ENCODE results near the gene PRRC2A. TPM values are rescaled to one million over a fixed set of nuclear protein-coding genes. Genes with fewer than 3 reads are reported as not detected.

The PRRC2A gene
- total and polyA plus RNA-seq, 4 experiments from 2014 or later = 0.09 to 218 (median 113) TPM

DNA sequence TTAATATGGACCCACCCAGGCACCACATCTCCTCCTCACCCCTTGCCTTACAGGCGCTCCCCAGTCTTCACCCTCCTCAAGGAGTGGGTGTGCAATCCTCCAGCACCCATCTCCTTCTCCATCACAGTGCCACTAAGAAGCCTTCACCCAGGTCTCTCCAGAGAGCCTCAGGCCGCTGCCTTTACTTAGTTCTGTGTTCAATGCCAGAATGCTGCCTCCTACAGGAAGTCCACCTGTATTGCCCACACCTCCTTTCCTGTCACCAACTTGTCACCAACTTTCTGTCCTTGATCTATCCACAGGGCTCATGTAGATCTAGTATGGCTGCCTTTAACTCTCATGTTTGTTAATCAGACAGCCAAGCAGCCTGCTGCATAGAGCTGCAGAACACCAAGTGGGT, 35.0 kb upstream of the PRRC2A start:
- ChIA-PET POLR2A (ENCODE audit: partially characterized antibody) (interaction anchor here (0.8 to 52.5 kb wide), 6 partner anchors 3 to 1259 kb away, joined by 3 to 3597 read pairs (median 24); partner anchors contain the start of genes ATP6V1G2, BAG6, DDX39B and HSPA1A), CTCF (ENCODE audit: partially characterized antibody) (interaction anchor here (0.6 to 19.9 kb wide), 6 partner anchors 5 to 505 kb away, joined by 3 to 962 read pairs (median 324); partner anchors contain the start of genes ATP6V1G2, DDX39B, LST1 and LTB)
- peak overlapping the region; percentile 92 to 98 (median 96) for H3K27ac Mint-ChIP-seq
- intact Hi-C loops (cut with micrococcal nuclease) = no loop called here
- Histone ChIP-seq H3K9me3 (ENCODE audit: control insufficient read depth in 1 of 2, low read length in 2 of 2) (no peaks in the 10 kb centered on the region), H3K4me1 (ENCODE audit: insufficient read depth, low read length) (peaks cover 74% of the 10 kb centered on the region), H3K36me3 (ENCODE audit: insufficient read depth, low read length) (no peaks in the 10 kb centered on the region), H3K27ac (ENCODE audit: low read depth, low read length) (peak overlapping the region; percentile 62), H3K4me3 (ENCODE audit: low read length in 2 of 2) (peak overlapping the region; percentile 7 to 17), H3K27me3 (ENCODE audit: insufficient read depth, low read length) (no peaks in the 10 kb centered on the region)
- peak overlapping the region; percentile 74 to 91 (median 83) for H3K4me3 Mint-ChIP-seq
- no peaks in the 10 kb centered on the region for H3K27me3 Mint-ChIP-seq
- H3K36me3 Mint-ChIP-seq = peaks cover 27 to 29% of the 10 kb centered on the region in 2 donors
- peaks cover 39 to 97% (median 62%) of the 10 kb centered on the region in 4 donors for H3K4me1 Mint-ChIP-seq
- DNase-seq = peak; percentile 56 to 66 (median 56)
- H3K9me3 Mint-ChIP-seq = peaks cover 0 to 2% (median 0%) of the 10 kb centered on the region in 8 donors

DNA sequence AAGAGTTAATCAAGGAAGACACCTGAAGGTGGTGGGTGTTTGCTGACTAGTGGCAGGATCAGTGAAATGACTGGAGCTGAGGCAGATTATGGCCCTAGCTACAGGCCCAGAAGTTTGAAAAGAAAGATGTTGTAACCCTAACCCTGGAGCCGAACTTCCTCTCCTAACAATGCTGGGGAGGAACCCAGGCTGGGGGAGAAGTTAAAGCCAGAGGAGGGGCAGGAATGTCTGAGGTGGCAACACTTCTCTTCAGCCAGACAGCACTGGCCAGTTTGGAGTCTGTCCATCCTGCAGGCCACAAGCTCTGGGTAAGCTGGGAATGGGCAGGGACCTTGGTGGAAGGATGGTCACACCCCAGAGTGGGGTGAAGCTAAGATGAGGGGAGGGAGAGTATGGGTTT, 34.5 kb upstream of the PRRC2A start, which contains the start of gene LST1:
Gene LST1 (plus strand): TSS at position 270 of the 400 bp plus-strand sequence. CDS start 1,023 bp downstream, outside the sequence.
- DNase-seq = no peak
- Histone ChIP-seq H3K27me3 (ENCODE audit: insufficient read depth, low read length) (no peaks in the 10 kb centered on the region), H3K27ac (ENCODE audit: low read depth, low read length) (peak within 1 kb of the TSS; percentile 62), H3K4me1 (ENCODE audit: insufficient read depth, low read length) (peaks cover 74% of the 10 kb centered on the region), H3K4me3 (ENCODE audit: low read length in 2 of 2) (peak within 1 kb of the TSS; percentile 7 to 17), H3K9me3 (ENCODE audit: control insufficient read depth in 1 of 2, low read length in 2 of 2) (no peaks in the 10 kb centered on the region), H3K36me3 (ENCODE audit: insufficient read depth, low read length) (no peaks in the 10 kb centered on the region)
- Mint-ChIP-seq H3K36me3 (peaks cover 23 to 25% of the 10 kb centered on the region in 2 donors), H3K4me1 (peaks cover 41 to 95% (median 64%) of the 10 kb centered on the region in 4 donors), H3K27ac (peak within 1 kb of the TSS; percentile 92 to 98 (median 96)), H3K4me3 (peak within 1 kb of the TSS; percentile 76 to 91 (median 83)), H3K9me3 (peaks cover 0 to 2% (median 0%) of the 10 kb centered on the region in 8 donors), H3K27me3 (no peaks in the 10 kb centered on the region)
- ChIA-PET CTCF (ENCODE audit: partially characterized antibody) (interaction anchor here (1.4 to 19.9 kb wide), 4 partner anchors 5 to 44 kb away, joined by 4 to 962 read pairs (median 778); partner anchors contain the start of genes ATP6V1G2, DDX39B, LST1 and LTB), POLR2A (ENCODE audit: partially characterized antibody) (interaction anchor here (0.8 to 52.5 kb wide), 6 partner anchors 3 to 1259 kb away, joined by 3 to 3597 read pairs (median 24); partner anchors contain the start of genes ATP6V1G2, BAG6, DDX39B and HSPA1A)
- intact Hi-C loops (cut with micrococcal nuclease) = no loop called here

DNA sequence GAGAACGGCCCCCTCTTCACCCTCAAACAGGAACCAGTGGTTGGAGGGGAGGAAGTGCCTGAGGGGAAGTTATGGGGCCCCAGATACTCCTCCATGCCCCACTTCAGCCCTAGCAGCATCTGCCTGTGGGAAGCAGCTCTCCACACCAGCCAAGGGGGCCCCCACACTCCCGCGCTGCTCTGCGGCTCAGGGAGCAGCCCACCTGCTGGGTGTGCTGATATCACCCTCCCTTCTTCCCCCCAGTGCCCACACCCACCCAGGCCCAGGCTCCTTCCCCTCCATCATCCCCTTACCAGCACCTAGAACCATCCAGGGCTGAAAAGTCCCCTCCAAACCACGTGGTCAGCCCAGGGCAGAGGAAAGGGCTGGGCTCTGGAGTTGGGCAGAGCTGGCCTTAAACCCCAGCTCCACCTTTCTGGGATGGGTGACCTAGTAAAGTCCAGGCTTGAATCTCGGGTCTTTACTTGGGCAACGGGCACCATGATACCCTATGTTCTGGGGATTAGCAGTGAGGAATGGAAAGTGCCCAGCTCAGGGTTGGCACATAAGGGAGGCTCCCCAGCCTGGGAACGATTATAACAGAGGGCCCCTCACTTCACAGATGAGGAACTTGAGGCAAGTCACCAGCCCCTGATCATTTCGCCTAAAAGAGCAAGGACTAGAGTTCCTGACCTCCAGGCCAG, 33.8 kb upstream of the PRRC2A start:
- peak in 4 of 5 donors; percentile 48 to 64 (median 49) for DNase-seq
- intact Hi-C loops (cut with micrococcal nuclease) = no loop called here
- Histone ChIP-seq H3K36me3 (ENCODE audit: insufficient read depth, low read length) (no peaks in the 10 kb centered on the region), H3K4me3 (ENCODE audit: low read length in 2 of 2) (peak overlapping the region; percentile 7 to 17), H3K27ac (ENCODE audit: low read depth, low read length) (peak overlapping the region; percentile 62), H3K27me3 (ENCODE audit: insufficient read depth, low read length) (no peaks in the 10 kb centered on the region), H3K9me3 (ENCODE audit: control insufficient read depth in 1 of 2, low read length in 2 of 2) (no peaks in the 10 kb centered on the region), H3K4me1 (ENCODE audit: insufficient read depth, low read length) (peaks cover 74% of the 10 kb centered on the region)
- H3K9me3 Mint-ChIP-seq = peaks cover 0 to 2% (median 0%) of the 10 kb centered on the region in 8 donors
- H3K27me3 Mint-ChIP-seq = no peaks in the 10 kb centered on the region
- H3K4me3 Mint-ChIP-seq = peak overlapping the region; percentile 72 to 91 (median 83)
- ChIA-PET POLR2A (ENCODE audit: partially characterized antibody) (interaction anchor here (0.8 to 52.5 kb wide), 5 partner anchors 4 to 1258 kb away, joined by 3 to 3597 read pairs (median 45); partner anchors contain the start of genes ATP6V1G2, BAG6, DDX39B and HSPA1B), CTCF (ENCODE audit: partially characterized antibody) (interaction anchor here (1.1 to 19.9 kb wide), 4 partner anchors 6 to 92 kb away, joined by 3 to 962 read pairs (median 778); partner anchors contain the start of genes ATP6V1G2, LST1, LTB and NCR3)
- peak overlapping the region; percentile 92 to 98 (median 96) for H3K27ac Mint-ChIP-seq
- peaks cover 41 to 93% (median 68%) of the 10 kb centered on the region in 4 donors for H3K4me1 Mint-ChIP-seq
- peaks cover 16 to 18% of the 10 kb centered on the region in 2 donors for H3K36me3 Mint-ChIP-seq

DNA sequence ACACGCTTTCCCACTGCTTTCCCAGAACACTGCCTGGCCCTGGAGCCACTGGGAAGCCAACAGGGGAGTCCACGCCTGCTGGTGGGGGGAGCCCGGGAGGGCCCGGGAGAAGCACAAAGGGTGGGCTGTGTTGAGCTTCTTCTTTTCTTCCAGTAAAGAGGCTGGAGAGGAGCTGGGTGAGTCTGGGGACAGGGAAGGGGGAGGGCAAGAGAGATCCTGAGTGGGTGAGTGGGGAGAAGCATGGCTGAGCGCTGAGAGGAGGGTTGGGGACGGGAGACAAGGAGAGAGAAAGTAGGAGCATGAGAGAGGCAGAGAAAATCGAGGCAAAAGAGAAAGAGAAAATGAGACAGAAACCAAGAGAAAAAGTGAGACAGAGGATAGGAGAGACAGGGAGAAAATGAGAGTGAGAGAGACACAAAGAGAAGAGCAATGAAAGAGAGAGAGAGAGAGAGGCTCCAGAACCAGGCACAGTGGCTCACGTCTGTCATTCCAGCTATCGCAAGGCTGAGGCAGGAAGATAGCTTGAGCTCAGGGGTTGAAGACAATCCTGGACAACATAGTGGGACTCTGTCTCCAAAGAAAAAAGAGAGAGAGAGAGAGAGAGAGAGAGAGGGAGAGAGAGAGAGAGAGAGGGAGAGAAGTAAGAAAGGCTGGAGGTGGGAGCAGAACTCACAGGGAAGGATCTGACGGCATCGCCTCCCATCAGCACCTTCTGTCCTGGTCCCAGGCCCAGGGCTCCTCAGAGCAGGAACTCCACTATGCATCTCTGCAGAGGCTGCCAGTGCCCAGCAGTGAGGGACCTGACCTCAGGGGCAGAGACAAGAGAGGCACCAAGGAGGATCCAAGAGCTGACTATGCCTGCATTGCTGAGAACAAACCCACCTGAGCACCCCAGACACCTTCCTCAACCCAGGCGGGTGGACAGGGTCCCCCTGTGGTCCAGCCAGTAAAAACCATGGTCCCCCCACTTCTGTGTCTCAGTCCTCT, 32.4 kb upstream of the PRRC2A start:
- POLR2A ChIA-PET (ENCODE audit: partially characterized antibody) = interaction anchor here (1.0 to 52.5 kb wide), 3 partner anchors 5 to 240 kb away, joined by 3 to 3597 read pairs (median 3597); partner anchors contain the start of genes ATP6V1G2, DDX39B, HSPA1B and LST1
- H3K27ac ChIP-seq (ENCODE audit: low read depth, low read length) = peak overlapping the region; percentile 62
- H3K36me3 Mint-ChIP-seq = peaks cover 4 to 6% of the 10 kb centered on the region in 2 donors

DNA sequence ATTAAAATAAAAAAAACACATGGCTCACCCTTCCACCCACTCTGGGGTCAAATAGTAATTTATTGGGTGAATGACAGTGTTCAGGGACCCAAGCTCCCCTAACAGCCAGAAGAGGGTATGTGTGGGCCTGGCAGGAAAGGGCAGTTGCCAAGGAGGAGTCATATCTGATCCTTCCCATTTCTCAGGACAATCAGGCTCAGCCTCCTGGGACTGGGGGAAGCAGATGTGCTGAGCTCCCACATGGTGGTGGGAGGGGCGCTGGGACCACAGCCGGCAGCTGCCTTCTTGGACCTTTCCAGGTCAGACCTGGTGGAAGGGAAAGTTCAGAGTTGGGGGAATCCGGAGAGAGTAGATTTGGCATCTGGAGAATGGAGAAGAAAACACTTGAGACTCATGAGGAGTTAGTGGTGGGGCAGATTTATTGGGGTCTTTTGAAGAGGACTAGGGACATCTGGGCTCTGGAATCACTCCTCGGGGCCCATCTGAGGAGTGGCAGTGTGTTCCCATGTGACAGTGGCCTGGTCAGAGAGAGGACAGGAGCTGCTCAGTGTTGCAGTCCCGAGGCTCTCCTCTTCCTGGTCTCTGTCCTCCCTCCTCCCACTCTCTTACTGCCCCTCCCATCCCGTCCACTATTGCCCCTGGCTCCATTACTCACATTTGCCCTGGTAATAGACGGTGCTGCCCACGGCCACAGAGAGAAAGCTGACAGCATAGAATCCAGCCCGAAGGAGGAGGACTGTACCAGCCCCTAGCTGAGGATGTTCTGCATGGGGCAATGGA, 31.5 kb upstream of the PRRC2A start:
- Mint-ChIP-seq H3K9me3 (peaks cover 0 to 5% (median 0%) of the 10 kb centered on the region in 8 donors), H3K4me3 (peak overlapping the region in 6 of 8 donors; percentile 9 to 49 (median 31)), H3K36me3 (peaks cover 4 to 6% of the 10 kb centered on the region in 2 donors), H3K4me1 (peaks cover 49 to 95% (median 72%) of the 10 kb centered on the region in 4 donors), H3K27ac (peak overlapping the region; percentile 46 to 96 (median 87)), H3K27me3 (no peaks in the 10 kb centered on the region)
- Histone ChIP-seq H3K9me3 (ENCODE audit: control insufficient read depth in 1 of 2, low read length in 2 of 2) (no peaks in the 10 kb centered on the region), H3K36me3 (ENCODE audit: insufficient read depth, low read length) (no peaks in the 10 kb centered on the region), H3K27me3 (ENCODE audit: insufficient read depth, low read length) (no peaks in the 10 kb centered on the region), H3K27ac (ENCODE audit: low read depth, low read length) (peak overlapping the region; percentile 62), H3K4me3 (ENCODE audit: low read length in 2 of 2) (no peak overlapping the region), H3K4me1 (ENCODE audit: insufficient read depth, low read length) (peaks cover 78% of the 10 kb centered on the region)
- CTCF ChIA-PET (ENCODE audit: partially characterized antibody) = interaction anchor here (17.1 to 19.9 kb wide), 3 partner anchors 4 to 34 kb away, joined by 595 to 962 read pairs (median 962); partner anchors contain the start of genes ATP6V1G2, LST1, LTB and NCR3
- POLR2A ChIA-PET (ENCODE audit: partially characterized antibody) = interaction anchor here (36.9 to 52.5 kb wide), 2 partner anchors 6 to 26 kb away, joined by 3597 read pairs; partner anchors contain the start of genes ATP6V1G2, DDX39B, LST1 and LTA
- intact Hi-C loops (cut with micrococcal nuclease) = no loop called here
- no peak for DNase-seq

More for the DNA sequence above, 32.4 kb upstream of the PRRC2A start:
- H3K9me3 Mint-ChIP-seq = peaks cover 0 to 2% (median 0%) of the 10 kb centered on the region in 8 donors
- peaks cover 46 to 93% (median 72%) of the 10 kb centered on the region in 4 donors for H3K4me1 Mint-ChIP-seq
- no peaks in the 10 kb centered on the region for H3K9me3 ChIP-seq (ENCODE audit: control insufficient read depth in 1 of 2, low read length in 2 of 2)
- no peak for DNase-seq
- no peaks in the 10 kb centered on the region for H3K27me3 Mint-ChIP-seq
- H3K36me3 ChIP-seq (ENCODE audit: insufficient read depth, low read length) = no peaks in the 10 kb centered on the region
- H3K4me3 ChIP-seq (ENCODE audit: low read length in 2 of 2) = no peak overlapping the region
- intact Hi-C loops (cut with micrococcal nuclease) = no loop called here
- H3K27ac Mint-ChIP-seq = peak overlapping the region; percentile 93 to 99 (median 96)
- CTCF ChIA-PET (ENCODE audit: partially characterized antibody) = interaction anchor here (1.1 to 19.9 kb wide), 4 partner anchors 5 to 93 kb away, joined by 3 to 962 read pairs (median 778); partner anchors contain the start of genes ATP6V1G2, LST1, LTB and NCR3
- no peaks in the 10 kb centered on the region for H3K27me3 ChIP-seq (ENCODE audit: insufficient read depth, low read length)
- H3K4me3 Mint-ChIP-seq = peak overlapping the region; percentile 73 to 90 (median 80)
- peaks cover 78% of the 10 kb centered on the region for H3K4me1 ChIP-seq (ENCODE audit: insufficient read depth, low read length)
